NCI-H2196 (cell line): Measurements from ENCODE around the gene C11orf91.
A peak's percentile ranks its signal among the peaks of the same experiment; 100 is the strongest.
"Not testable (repeated sequence)": the region's sequence is repeated elsewhere in the genome, so short reads cannot be mapped to it uniquely, and the experiment has no call there.

Experiments
- DNase-seq: peaks from one replicate; lab custom pipeline; 2025; ENCODE audit not compliant: unreplicated experiment; lab: John Stamatoyannopoulos, UW

Gene C11orf91

GRCh38 chr11:33698921-33699320 is 1.7 kb downstream of the C11orf91 start:
- no peak for DNase-seq

- no peak for DNase-seq
Observed at GRCh38 chr11:33697997-33698396, 2.6 kb downstream of the C11orf91 start.

- DNase-seq = no peak
Observed at GRCh38 chr11:33696931-33697638, 3.5 kb downstream of the C11orf91 start.

- no peak for DNase-seq
Observed at GRCh38 chr11:33696411-33696810, 4.2 kb downstream of the C11orf91 start.

- peak; percentile 13 for DNase-seq
Observed at GRCh38 chr11:33695051-33695566, 5.5 kb downstream of the C11orf91 start.

- DNase-seq = no peak
Observed at GRCh38 chr11:33694346-33695050, 6.1 kb downstream of the C11orf91 start.

GRCh38 chr11:33692541-33692940 is 8.1 kb downstream of the C11orf91 start:
- DNase-seq = no peak

- peak; percentile 91 for DNase-seq
Observed at GRCh38 chr11:33692013-33692504, 8.6 kb downstream of the C11orf91 start.

- DNase-seq = peak; percentile 10
Observed at GRCh38 chr11:33691066-33691864, 9.4 kb downstream of the C11orf91 start.

GRCh38 chr11:33690290-33691065 is 10.1 kb downstream of the C11orf91 start:
- no peak for DNase-seq

- no peak for DNase-seq
Observed at GRCh38 chr11:33689501-33689900, 11.1 kb downstream of the C11orf91 start.

GRCh38 chr11:33689085-33689484 is 11.5 kb downstream of the C11orf91 start:
- DNase-seq = no peak

GRCh38 chr11:33687733-33688479 is 12.7 kb downstream of the C11orf91 start:
- peak; percentile 62 for DNase-seq

GRCh38 chr11:33685082-33685481 is 15.5 kb downstream of the C11orf91 start:
- DNase-seq = no peak

GRCh38 chr11:33684003-33684706 is 16.5 kb downstream of the C11orf91 start:
- DNase-seq = no peak

GRCh38 chr11:33682446-33682845 is 18.2 kb downstream of the C11orf91 start:
- DNase-seq = no peak

GRCh38 chr11:33682019-33682418 is 18.6 kb downstream of the C11orf91 start:
- no peak for DNase-seq

- DNase-seq = not testable (repeated sequence)
Observed at GRCh38 chr11:33678616-33679015, 22.0 kb downstream of the C11orf91 start.
